ENCODE data around the gene RNF213.

- TF ChIP-seq POLR2A (IDR thresholded peaks at IDR 0.05) = no peak
- TF ChIP-seq CTCF (IDR thresholded peaks at IDR 0.05) = no peak
- TF ChIP-seq EP300 (IDR thresholded peaks at IDR 0.05) = no peak
- TF ChIP-seq POLR2AphosphoS5 (IDR thresholded peaks at IDR 0.05) = no peak
Observed at GRCh38 chr17:80274331-80274730, 13.7 kb downstream of the RNF213 start.
